ENCODE results near the gene TNIP1.
A peak's percentile ranks its signal among the peaks of the same experiment; 100 is the strongest.

Gene TNIP1

GRCh38 chr5:151080613-151081430, at the start of gene TNIP1:
Gene TNIP1, minus strand, starts transcription at chr5:151081034. Its CDS starts 15,939 bp downstream, at chr5:151065095.
- DNase-seq (ENCODE audit: insufficient read length, low spot score): peak; percentile 93
- peak; percentile 44 for FAIRE-seq

DNA sequence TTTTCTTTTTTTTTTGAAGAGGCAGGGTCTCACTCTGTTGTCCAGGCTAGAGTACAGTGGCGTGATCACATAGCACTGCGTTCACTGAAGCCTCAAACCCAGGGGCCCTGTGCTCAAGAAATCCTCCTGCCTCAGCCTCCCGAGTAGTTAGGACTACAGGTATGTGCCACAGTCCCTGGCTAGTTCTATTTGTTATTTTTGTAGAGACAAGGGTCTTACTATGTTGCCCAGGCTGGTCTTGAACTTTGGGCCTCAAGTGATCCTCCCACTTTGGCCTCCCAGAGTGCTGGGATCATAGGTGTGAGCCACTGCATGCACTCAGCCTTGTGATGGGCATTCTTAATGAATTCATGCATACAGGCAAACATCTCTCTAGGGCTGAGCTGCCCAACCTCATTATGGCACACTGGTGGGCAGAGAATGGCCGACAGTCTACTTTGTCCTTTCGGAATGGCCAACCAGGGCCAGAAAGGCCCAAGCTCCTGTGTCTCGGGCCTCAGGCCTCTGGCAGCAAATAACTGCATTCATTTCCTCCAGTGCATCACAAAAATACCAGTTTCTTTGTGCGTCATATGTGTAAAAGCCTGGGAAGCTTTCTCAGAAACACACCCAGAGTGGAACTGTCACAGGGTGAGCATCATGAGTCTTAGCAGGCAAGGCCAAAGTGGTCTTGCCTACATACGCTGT, 49.5 kb upstream of the TNIP1 start:
- DNase-seq (ENCODE audit: insufficient read length, low spot score) (no peak), FAIRE-seq (no peak)

DNA sequence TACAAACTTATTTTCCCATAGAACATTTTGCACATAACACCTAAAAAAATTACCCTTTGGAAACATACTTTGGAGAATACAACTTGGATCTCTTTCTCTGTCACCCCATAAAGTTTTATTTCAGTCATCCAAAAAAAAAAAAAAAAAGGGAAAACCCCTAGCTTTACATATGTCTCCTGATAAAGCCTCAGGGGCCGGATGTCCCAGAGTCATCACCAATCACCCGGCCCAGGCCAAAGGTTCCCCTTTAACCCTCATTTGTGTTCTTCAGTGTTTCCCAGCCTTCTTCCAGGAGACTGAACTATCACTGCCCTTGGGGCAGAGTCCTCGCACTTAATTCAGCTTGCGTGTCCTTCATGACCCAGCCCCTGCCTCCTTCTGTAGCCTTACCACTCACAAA, 48.0 kb upstream of the TNIP1 start:
- DNase-seq (ENCODE audit: insufficient read length, low spot score): no peak
- FAIRE-seq: no peak

DNA sequence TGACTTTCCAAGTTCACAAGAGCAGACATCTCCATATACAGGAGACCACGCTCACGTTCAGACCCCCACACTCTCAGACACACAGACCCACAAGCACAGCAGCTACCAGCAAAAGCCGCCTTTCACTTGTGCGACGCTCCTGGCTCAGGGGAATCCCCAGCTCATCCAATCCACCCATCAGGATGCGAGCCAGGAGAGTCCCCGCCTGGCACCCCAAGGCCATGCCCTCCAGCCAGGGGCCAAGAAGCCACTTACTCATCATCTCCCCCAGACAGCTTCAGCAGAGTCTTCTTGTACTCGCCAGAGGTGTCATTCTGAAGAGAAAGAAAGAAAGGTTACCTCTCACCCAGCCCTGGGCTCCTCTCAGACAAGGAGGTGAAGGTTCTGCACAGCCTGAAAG, 47.1 kb upstream of the TNIP1 start:
- FAIRE-seq (no peak), DNase-seq (ENCODE audit: insufficient read length, low spot score) (no peak)

DNA sequence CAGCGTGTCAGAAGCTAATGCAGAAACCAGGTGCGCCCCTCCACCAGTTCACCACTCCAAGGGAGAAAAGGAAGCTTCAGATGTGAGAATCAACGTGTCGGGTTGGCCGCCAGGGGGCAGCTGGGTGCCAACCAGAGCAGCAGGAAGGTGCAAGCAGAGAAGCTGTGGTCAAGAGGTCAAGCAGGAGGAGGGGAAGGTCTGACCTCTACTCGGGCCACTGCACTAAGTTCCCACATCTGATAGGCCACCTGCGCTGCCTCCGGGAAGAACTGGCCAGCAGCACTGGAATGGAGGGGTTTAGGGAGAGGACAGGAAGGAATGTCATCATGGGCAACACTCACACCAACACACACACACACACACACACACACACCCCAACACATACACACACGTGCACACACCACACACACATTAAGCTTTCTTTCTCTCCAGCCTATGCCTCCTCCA, 45.4 kb upstream of the TNIP1 start:
- FAIRE-seq (no peak), DNase-seq (ENCODE audit: insufficient read length, low spot score) (peak; percentile 64)

GRCh38 chr5:151125421-151125820, 44.6 kb upstream of the TNIP1 start:
- DNase-seq (ENCODE audit: insufficient read length, low spot score): no peak
- no peak for FAIRE-seq

DNA sequence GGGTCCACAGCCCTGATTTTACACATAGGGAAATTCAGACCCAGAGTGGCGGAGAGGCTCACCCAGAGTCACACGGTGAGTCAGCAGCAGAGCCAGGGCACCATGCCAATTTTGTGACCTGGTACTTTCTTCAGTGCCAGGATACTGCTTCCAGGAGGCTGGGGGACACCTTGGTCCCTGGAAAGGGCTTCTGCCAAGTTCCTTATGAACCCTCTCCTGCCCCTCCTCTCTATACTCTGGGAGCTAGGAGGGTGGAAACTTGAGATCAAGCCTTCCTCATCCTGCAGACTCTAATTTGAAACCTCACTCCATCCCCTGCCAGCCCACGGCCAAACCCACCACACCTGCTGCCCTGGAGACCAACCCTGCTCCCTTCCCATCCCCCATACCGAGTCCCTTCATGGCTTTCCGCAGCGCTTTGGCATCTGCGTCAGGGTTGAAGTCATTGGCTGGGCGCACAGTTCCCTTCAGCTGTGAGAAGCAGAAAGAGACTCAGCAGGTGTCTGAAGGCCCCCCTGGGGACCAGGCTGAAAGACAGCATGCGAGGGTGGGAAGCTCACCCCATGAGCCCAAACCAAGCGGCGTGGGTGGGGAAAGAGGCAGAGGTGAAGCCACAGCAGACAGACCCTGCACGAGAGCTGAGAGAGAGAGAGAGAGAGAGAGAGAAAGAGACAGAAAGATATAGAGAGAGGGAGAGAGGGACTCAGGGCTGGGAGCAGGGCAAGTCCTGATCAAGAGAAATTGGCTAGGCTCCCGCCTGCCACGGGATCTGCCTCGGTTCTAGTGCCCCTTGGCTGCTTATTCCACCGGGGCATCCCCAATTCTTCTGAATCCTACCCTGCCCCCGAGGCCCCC, 43.3 kb upstream of the TNIP1 start:
- DNase-seq (ENCODE audit: insufficient read length, low spot score) (no peak), FAIRE-seq (no peak)

- no peak for FAIRE-seq
- DNase-seq (ENCODE audit: insufficient read length, low spot score): no peak
These were observed 42.0 kb upstream of the TNIP1 start for GRCh38 chr5:151122828-151123227.

- no peak for FAIRE-seq
- no peak for DNase-seq (ENCODE audit: insufficient read length, low spot score)
These were observed 40.8 kb upstream of the TNIP1 start for GRCh38 chr5:151121665-151122064.

DNA sequence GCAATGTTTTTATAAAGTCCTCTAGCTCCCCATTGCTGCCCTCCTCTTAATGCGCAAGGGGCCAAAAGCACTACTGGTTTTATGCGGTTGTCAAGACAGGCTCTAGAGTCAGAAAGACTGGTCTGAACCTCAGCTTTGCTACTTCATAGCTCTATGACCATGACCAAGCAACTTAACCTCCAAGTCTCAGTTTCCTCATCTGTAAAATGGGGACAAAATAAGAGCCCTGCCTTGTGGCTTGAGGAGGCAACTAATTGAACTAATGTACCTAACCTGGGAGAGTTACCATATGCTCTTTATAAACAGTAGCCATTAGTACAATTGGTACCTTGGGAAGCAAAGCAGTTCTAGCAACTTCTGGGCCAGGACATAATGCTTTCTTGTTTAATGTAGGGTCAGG, 40.3 kb upstream of the TNIP1 start:
- FAIRE-seq: no peak
- DNase-seq (ENCODE audit: insufficient read length, low spot score): no peak

DNA sequence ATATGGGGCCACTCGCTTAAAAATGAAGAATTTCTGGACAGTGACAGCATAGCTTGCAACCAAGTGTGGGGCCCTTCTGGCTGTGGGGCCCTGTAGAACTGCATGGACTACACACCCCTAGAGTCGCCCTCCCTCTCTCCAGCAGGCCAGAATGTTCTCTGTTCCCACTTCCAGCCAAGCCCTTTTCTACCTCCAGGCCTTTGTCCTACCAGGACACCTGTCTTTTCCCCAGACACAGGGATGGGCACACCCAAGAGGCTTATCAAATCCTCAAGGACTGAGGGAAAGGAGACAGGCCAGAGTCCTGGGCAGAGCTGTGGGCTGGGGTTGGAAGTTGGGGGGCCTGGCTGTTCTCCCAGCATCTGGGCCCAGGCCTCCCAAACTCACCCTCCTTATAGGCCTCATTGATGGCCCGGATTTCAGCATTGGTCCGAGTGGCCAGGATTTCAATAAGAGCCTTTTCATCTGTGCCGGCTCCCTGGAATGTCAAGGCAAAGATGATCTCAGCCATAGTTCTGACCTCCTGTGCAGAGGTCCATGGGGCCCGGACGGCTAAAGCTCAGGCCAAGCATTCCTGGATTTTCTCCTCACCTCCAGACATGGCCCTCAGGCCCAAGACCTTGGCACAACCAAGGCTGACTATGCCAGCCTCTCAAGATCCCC, 38.2 kb upstream of the TNIP1 start:
- DNase-seq (ENCODE audit: insufficient read length, low spot score) (no peak), FAIRE-seq (no peak)

DNA sequence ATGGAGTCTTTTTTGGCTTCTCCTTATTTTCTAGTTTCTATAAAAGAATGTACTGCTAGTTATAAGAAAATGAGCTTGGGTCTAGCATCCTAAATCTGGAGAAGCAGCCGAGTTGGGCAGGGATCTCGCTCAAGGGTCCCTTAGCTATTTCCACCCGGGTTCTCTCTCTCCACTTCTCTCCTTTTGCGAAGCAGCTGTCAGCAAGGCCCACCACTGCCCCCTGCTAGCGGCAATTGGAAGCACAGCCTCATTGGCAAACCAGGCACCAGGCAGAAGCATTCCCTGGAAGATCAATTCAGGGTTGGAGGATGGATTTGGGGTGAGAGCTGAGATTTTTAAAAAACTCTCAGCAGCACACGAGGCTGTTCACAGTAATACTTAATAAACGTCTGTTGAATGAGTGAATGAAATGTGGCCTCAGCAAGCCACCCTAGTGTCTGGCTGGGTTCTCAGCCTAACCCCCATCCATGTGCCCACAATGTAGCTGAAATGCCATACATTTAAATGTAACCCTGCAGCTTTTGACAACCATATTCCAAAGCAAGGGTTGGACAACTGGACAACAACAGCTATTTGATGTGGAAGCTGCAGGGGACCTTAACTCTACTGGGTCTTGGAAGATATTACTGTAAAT, 34.6 kb upstream of the TNIP1 start:
- DNase-seq (ENCODE audit: insufficient read length, low spot score) (peak; percentile 71), FAIRE-seq (no peak)

- no peak for DNase-seq (ENCODE audit: insufficient read length, low spot score)
- FAIRE-seq: no peak
These were observed 32.8 kb upstream of the TNIP1 start for GRCh38 chr5:151113651-151114050.

DNA sequence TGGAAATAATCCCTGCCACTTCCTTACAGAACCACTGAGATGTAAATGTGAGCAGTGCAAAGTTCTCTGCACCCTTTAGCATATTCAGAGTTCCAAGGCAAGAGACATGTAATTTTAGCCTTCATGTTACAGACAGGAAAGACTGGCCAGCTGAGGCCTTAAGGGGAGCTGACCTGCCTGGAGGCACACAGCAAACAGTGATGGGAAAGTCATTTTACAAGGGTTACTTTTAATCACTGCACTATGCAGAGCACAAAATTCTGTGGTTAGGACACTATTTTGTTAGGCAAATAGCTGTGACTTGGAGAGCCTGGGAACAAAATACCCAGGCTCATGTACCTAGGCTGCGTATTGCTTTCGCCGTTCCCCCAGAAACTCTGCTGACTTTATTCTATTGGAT, 30.2 kb upstream of the TNIP1 start:
- DNase-seq (ENCODE audit: insufficient read length, low spot score) (no peak), FAIRE-seq (no peak)

DNA sequence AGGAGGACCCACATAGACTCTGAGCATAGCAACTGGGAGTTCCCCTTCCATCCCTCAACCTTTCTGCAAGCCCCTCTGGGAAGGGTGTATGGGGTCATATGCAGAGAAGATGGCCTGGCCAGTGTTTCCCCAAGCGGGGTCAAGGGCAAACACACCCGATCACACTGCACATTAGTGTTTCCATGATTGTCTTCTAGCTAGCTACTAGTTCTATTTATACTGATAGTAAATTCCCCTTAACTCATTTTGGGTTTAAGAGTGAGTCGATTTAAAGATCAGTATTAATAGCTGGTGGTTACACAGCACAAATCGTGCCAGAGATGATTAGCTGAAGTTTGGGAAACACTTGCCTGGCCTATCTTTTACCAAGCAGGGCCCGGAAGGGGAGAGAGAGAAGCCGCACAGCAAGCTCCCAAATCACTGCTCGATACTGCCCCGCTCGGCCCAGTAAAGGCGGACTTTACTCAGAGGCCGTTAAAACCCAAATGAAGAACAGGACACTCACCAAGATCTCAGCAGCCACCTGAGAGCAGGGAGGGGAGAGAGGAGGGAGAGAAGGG, 29.4 kb upstream of the TNIP1 start:
- no peak for FAIRE-seq
- DNase-seq (ENCODE audit: insufficient read length, low spot score): no peak

- no peak for FAIRE-seq
- no peak for DNase-seq (ENCODE audit: insufficient read length, low spot score)
These were observed 27.7 kb upstream of the TNIP1 start for GRCh38 chr5:151108566-151108965.

DNA sequence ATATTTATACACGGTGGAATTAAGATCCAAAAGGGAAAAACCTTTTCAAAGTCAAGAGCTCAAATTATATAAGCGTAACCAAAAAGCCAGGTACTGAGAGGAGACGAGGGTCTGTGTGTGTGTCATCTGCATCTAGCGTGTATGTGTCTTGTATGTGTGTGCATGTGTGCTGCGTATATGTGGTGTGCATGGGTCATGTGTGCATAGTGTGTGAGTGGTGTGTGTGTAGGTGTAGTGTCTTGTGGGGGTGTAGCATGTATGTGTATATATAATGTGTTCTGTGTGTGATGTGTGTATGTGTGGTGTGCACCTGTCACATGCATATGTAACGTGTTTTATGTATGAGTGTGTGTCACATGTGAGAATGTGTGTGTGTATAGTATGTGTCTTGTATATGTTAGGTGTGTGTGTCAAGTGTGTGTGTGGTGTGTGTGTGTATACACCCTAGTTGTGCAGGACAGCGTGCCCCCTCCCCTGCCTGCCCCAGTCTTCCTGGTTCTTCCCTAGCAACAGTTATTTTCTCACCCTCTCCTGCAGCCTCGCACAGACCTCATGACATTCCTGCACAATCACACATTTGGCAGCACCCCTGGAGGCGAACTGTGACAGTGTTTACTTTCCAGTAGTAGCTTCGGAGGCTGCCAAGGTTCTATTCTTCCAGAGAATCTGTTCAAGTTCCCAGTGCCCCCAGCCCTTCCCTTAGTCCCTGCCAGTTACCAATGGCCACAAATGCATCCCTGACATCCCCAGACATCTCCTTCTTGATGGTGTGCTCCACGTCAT, 27.1 kb upstream of the TNIP1 start:
- FAIRE-seq (peak; percentile 80), DNase-seq (ENCODE audit: insufficient read length, low spot score) (no peak)

DNA sequence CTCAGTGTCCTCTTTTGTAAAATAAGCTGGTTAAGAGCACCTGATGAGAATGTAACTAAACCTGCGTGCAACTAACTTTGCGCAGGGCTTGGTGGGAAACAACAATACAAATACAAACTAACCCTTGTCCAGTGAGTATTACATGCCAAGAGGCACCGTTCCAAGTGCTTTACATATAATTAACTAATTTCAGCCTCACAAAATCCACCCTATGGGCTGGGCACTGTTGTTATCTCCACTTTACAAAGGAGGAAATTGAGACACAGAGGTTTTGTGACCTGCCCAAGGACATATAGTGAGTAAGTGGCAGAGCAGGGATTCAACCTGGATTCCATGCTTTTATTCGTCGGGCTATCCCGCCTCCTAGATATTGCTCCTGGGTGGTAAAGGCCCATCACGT, 26.2 kb upstream of the TNIP1 start:
- FAIRE-seq (no peak), DNase-seq (ENCODE audit: insufficient read length, low spot score) (no peak)

DNA sequence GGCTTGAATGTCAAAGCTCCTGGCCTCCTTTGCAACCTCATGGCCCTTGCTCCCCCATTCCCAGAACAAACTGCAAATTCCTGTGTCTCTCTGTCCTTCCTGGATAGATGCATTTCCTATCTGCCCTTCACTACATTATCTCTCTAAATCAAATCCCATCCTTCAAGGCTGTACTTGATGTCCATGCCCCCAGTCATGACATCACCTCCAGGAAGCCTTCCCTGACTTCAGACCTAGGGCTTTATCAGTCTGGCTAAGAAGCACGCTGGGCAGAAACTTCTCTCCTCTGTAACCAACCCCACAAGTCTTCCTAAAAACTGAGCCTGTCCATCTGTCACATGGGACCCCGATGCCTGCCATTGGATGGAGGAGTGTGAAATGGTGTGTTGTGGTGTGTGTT, 25.7 kb upstream of the TNIP1 start:
- FAIRE-seq (no peak), DNase-seq (ENCODE audit: insufficient read length, low spot score) (no peak)
